ENCODE data around the gene EIF3K. TPM values are rescaled to one million over a fixed set of nuclear protein-coding genes. Genes with fewer than 3 reads are reported as not detected.
A peak's percentile ranks its signal among the peaks of the same experiment; 100 is the strongest.

The EIF3K gene
- total and polyA plus RNA-seq, 2 of the 8 experiments (the other 6 are each of a cell fraction or from before 2014, with no cell fraction given), result 329 to 937 TPM

DNA sequence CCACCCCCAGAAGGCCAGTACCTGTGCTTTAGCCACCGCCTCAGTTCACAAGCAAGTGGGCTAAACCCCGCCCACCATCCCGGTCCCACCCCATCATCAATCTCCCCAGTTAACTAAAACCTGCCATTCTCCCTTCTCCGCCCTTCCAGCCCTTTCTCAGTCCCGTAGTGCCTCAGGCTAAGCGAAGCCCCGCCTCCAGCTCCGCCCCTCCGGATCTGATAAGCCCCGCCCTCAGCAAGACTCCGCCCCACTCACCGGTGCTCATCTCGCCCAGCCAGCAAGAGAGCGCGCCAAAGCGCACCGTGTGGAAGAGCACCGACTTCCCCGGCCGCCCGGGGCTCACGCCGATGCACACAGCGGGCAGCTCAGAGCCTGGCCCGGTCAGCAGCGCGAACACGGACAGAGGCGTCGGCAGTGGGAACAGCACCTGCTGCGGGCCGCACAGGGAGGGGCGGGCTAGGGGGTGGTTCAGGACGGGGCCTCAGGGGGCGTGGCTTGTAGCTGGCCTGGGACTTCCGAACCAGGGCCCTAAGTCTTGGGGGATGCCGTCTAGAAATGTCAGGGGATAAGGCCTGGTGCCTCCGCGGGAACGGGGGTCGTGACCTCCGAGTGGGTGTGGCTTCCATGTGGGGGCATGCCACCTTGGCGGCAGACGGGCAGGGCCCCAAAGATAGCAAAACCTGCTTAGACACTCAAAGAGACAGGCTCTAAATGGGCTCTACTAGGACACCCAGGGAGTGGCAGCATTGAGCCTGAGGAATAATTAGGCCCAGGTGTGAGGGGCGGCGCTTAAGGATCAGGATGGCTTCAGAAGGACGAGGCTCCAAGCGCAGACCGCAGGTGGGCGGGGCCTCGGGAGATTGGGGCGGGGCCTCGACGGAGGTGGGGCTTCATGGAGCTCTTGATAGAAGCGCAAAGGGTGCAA, 22.7 kb upstream of the EIF3K start:
- no peaks in the 10 kb centered on the region for H3K36me3 ChIP-seq (ENCODE audit: control insufficient read depth in 2 of 4, insufficient read depth in 4 of 4, low read length in 3 of 4)
- DNase-seq (ENCODE audit: low read depth in 1 of 2, low spot score in 2 of 2), result peak; percentile 87 to 100
- WGBS, 2 experiments (ENCODE audit: extremely low coverage in 1 of 2, insufficient coverage in 1 of 2, insufficient read length in 1 of 2, insufficient replicate concordance in 2 of 2, low coverage in 1 of 2, low lambda C conversion rate in 2 of 2, missing lambda C conversion rate in 1 of 2), result 3% methylated on average over 48 of the region's 55 CpGs; no CpG with 5 or more reads in 1 of the 2 experiments
- CTCF ChIA-PET (ENCODE audit: partially characterized antibody), result interaction anchor here (0.5 to 5.0 kb wide), 10 partner anchors 17 to 193 kb away, joined by 3 to 21 read pairs (median 3); partner anchors contain the start of gene FAM98C
- H3K4ac ChIP-seq (replicated peaks; ENCODE audit: insufficient read length, low read depth, low read length), result no peak overlapping the region
- H3K27ac ChIP-seq (ENCODE audit: low read depth, low read length), result peak overlapping the region; percentile 54; the same call in 1 of the 2 replicates
- H2BK120ac ChIP-seq (replicated peaks; ENCODE audit: low read depth, low read length), result no peak overlapping the region
- H3K79me1 ChIP-seq (ENCODE audit: low read depth, low read length), result no peaks in the 10 kb centered on the region
- H2BK5ac ChIP-seq (ENCODE audit: low read depth, low read length), result peak overlapping the region; percentile 88
- H2BK20ac ChIP-seq (ENCODE audit: low read length), result no peak overlapping the region
- peak overlapping the region in 2 of 4 experiments; percentile 50 to 51; a peak in 2 of 7 replicates for H3K9ac ChIP-seq (replicated peaks in 1 of 4; ENCODE audit: extremely low read depth in 1 of 4, low read depth in 3 of 4, low read length in 3 of 4)
- H3K56ac ChIP-seq (replicated peaks; ENCODE audit: insufficient read length, low read depth, low read length), result no peak overlapping the region
- H2BK12ac ChIP-seq (ENCODE audit: low read depth, low read length), result no peak overlapping the region
- peaks cover 0 to 6% (median 4%) of the 10 kb centered on the region in 4 experiments; a peak in 4 of 7 replicates for H3K4me1 ChIP-seq (replicated peaks in 1 of 4; ENCODE audit: control insufficient read depth in 3 of 4, insufficient read depth in 4 of 4, low read length in 3 of 4)
- H2AK5ac ChIP-seq (ENCODE audit: low read depth, low read length), result no peak overlapping the region
- no peaks in the 10 kb centered on the region for H3K27me3 ChIP-seq (replicated peaks in 1 of 4; ENCODE audit: control insufficient read depth in 3 of 4, extremely low read depth in 1 of 4, insufficient read depth in 3 of 4, low read length in 3 of 4)
- H3K14ac ChIP-seq (ENCODE audit: insufficient read length), result no peak overlapping the region
- H4K91ac ChIP-seq (replicated peaks; ENCODE audit: insufficient read length, low read length), result no peak overlapping the region
- no peak overlapping the region for H4K8ac ChIP-seq (ENCODE audit: extremely low read depth, insufficient read depth, low read length)
- H4K5ac ChIP-seq (ENCODE audit: insufficient read length, low read depth, low read length), result no peak overlapping the region
- peaks cover 6% of the 10 kb centered on the region; the same call in 1 of the 2 replicates for H3K23me2 ChIP-seq (ENCODE audit: low read depth, low read length)
- POLR2A ChIA-PET (ENCODE audit: partially characterized antibody), result interaction anchor here (0.5 to 2.1 kb wide), 11 partner anchors 10 to 249 kb away, joined by 3 to 9 read pairs (median 3); partner anchors contain the start of genes ACTN4, EIF3K and FAM98C
- H3K79me2 ChIP-seq (ENCODE audit: control insufficient read depth in 1 of 2, insufficient read depth in 2 of 2, low read length in 2 of 2), result no peaks in the 10 kb centered on the region
- H2BK15ac ChIP-seq (ENCODE audit: low read length), result no peak overlapping the region
- no peaks in the 10 kb centered on the region for H4K20me1 ChIP-seq (replicated peaks in 1 of 2; ENCODE audit: control insufficient read depth in 1 of 2, insufficient read depth in 2 of 2, low read length in 2 of 2)
- peak overlapping the region; percentile 69; the same call in 1 of the 2 replicates for H2AFZ ChIP-seq (ENCODE audit: low read length)
- H3K9me3 ChIP-seq (ENCODE audit: insufficient read depth in 2 of 2, low read depth in 1 of 2, low read length in 1 of 2), result no peaks in the 10 kb centered on the region
- H3K4me3 ChIP-seq (ENCODE audit: extremely low read depth in 1 of 4, insufficient read depth in 2 of 4, low read depth in 3 of 4, low read length in 4 of 4), result peak overlapping the region; percentile 55 to 80 (median 72)
- H3K18ac ChIP-seq (ENCODE audit: extremely low read depth, low read length), result peak overlapping the region; percentile 89
- peak; percentile 83 for FAIRE-seq
- peak overlapping the region; percentile 80 to 83 for H3K4me2 ChIP-seq (ENCODE audit: insufficient read depth in 1 of 2, low read depth in 2 of 2, low read length in 2 of 2)
- H3K23ac ChIP-seq (ENCODE audit: insufficient read length), result no peak overlapping the region
- no peak for TF ChIP-seq BACH1 (IDR thresholded peaks at IDR 0.05; ENCODE audit: low read length)

Data from H1 (cell line).